GM23338 (cell line): ENCODE results near the gene EEF2K. TPM values are rescaled to one million over a fixed set of nuclear protein-coding genes. Genes with fewer than 3 reads are reported as not detected.

ENCODE experiments used
- ATAC-seq: fragments of 200-7000 bp; cut with Tn5 transposase; 3 replicates; pipeline ENCODE4 v1.9.1; 2020
- DNase-seq: peaks from one replicate; pipeline ENCODE4 v3.0.0-alpha.2; 2015; ENCODE audit warnings: low spot score
- H2AFZ ChIP-seq: fragments of 200-600 bp; sonication (generic); 2 replicates; pipeline ENCODE4 v1.8.0; 2016; ENCODE audit warnings: antibody characterized with exemption, mild to moderate bottlenecking, moderate library complexity
- H3F3A ChIP-seq: fragments of 200-600 bp; sonication (generic); replicated peaks from 2 replicates; pipeline ENCODE4 v1.8.0; 2017; ENCODE audit warnings: antibody characterized with exemption, mixed run types, low read depth
- H3K27ac ChIP-seq: fragments of 200-600 bp; sonication (generic); 2 replicates; pipeline ENCODE4 v1.6.1; 2016; ENCODE audit warnings: low read depth
- H3K27me3 ChIP-seq: fragments of 200-600 bp; sonication (generic); 2 replicates; pipeline ENCODE4 v1.8.0; 2016; ENCODE audit warnings: mild to moderate bottlenecking, mixed run types, moderate library complexity; ENCODE audit not compliant: insufficient read depth
- H3K36me3 ChIP-seq: fragments of 200-600 bp; sonication (generic); 2 replicates; pipeline ENCODE4 v1.8.0; 2016; ENCODE audit warnings: mild to moderate bottlenecking; ENCODE audit not compliant: insufficient read depth
- H3K4me1 ChIP-seq: fragments of 200-600 bp; sonication (generic); 2 replicates; pipeline ENCODE4 v1.8.0; 2016; ENCODE audit warnings: mild to moderate bottlenecking, moderate library complexity; ENCODE audit not compliant: insufficient read depth
- H3K4me2 ChIP-seq: fragments of 200-600 bp; sonication (generic); 2 replicates; pipeline ENCODE4 v1.7.1; 2017; ENCODE audit warnings: mixed run types
- H3K4me3 ChIP-seq: fragments of 200-600 bp; sonication (generic); 2 replicates; pipeline ENCODE4 v1.6.1; 2016; ENCODE audit warnings: mixed run types
- H3K79me2 ChIP-seq: fragments of 200-600 bp; sonication (generic); replicated peaks from 2 replicates; pipeline ENCODE4 v1.8.0; 2017; ENCODE audit warnings: mild to moderate bottlenecking; ENCODE audit not compliant: insufficient read depth
- H3K9me2 ChIP-seq: fragments of 200-600 bp; sonication (generic); 2 replicates; pipeline ENCODE4 v1.8.0; 2017; ENCODE audit not compliant: insufficient read depth
- H4K20me1 ChIP-seq: fragments of 200-600 bp; sonication (generic); replicated peaks from 2 replicates; pipeline ENCODE4 v1.8.0; 2017; ENCODE audit warnings: mild to moderate bottlenecking; ENCODE audit not compliant: insufficient read depth
- H3K27ac Mint-ChIP-seq: 2 replicates; pipeline ENCODE4 v1.8.0; 2020; ENCODE audit warnings: inconsistent platforms, mild to moderate bottlenecking, moderate library complexity, mixed read lengths
- H3K27me3 Mint-ChIP-seq: 3 replicates; pipeline ENCODE4 v1.8.0; 2022; ENCODE audit warnings: low read depth, mild to moderate bottlenecking, moderate library complexity, mixed read lengths, inconsistent platforms; ENCODE audit not compliant: insufficient read depth, poor library complexity
- H3K36me3 Mint-ChIP-seq: 3 replicates; pipeline ENCODE4 v1.8.0; 2021; ENCODE audit warnings: low read depth, mild to moderate bottlenecking, inconsistent platforms, moderate library complexity, mixed read lengths
- H3K4me1 Mint-ChIP-seq: 3 replicates; pipeline ENCODE4 v1.8.0; 2020; ENCODE audit warnings: mild to moderate bottlenecking, inconsistent platforms, mixed read lengths
- H3K4me3 Mint-ChIP-seq: 3 replicates; pipeline ENCODE4 v1.8.0; 2021; ENCODE audit warnings: moderate library complexity, mild to moderate bottlenecking, inconsistent platforms, mixed read lengths
- H3K9me3 Mint-ChIP-seq: 3 replicates; pipeline ENCODE4 v1.8.0; 2020; ENCODE audit warnings: moderate library complexity, mild to moderate bottlenecking, inconsistent platforms, mixed read lengths
- CREB1 ChIP-seq: fragments of 250-450 bp; sonication (Bioruptor Pico); IDR thresholded peaks from 2 replicates; pipeline ENCODE4 v1.5.0; 2020; ENCODE audit warnings: low read depth, mild to moderate bottlenecking, moderate library complexity
- EZH2 ChIP-seq: fragments of 200-600 bp; sonication (generic); IDR thresholded peaks from one replicate; pipeline ENCODE4 v1.8.0; 2017; ENCODE audit warnings: antibody characterized with exemption, mild to moderate bottlenecking, low read depth; ENCODE audit not compliant: unreplicated experiment
- EZH2phosphoT487 ChIP-seq: fragments of 200-600 bp; sonication (generic); IDR thresholded peaks from one replicate; pipeline ENCODE4 v1.8.1; 2018; ENCODE audit warnings: antibody characterized with exemption; ENCODE audit not compliant: unreplicated experiment
- JUNB ChIP-seq: IDR thresholded peaks from one replicate; pipeline ENCODE4 v1.6.1; 2016; ENCODE audit warnings: antibody characterized with exemption; ENCODE audit not compliant: unreplicated experiment
- NANOG ChIP-seq: IDR thresholded peaks from 2 replicates; pipeline ENCODE4 v1.6.1; 2016; ENCODE audit warnings: antibody characterized with exemption, borderline replicate concordance
- POLR2AphosphoS5 ChIP-seq: IDR thresholded peaks from 2 replicates; pipeline ENCODE4 v1.6.1; 2016; ENCODE audit warnings: antibody characterized with exemption, low read depth
- STAT1 ChIP-seq: IDR thresholded peaks from one replicate; pipeline ENCODE4 v1.6.1; 2016; ENCODE audit warnings: antibody characterized with exemption; ENCODE audit not compliant: unreplicated experiment
- ZNF114 ChIP-seq: fragments of 250-450 bp; sonication (Bioruptor Pico); IDR thresholded peaks from 2 replicates; pipeline ENCODE4 v1.5.0; 2020; ENCODE audit warnings: mild to moderate bottlenecking, moderate library complexity
- ZNF331 ChIP-seq: fragments of 250-450 bp; sonication (Bioruptor Pico); IDR thresholded peaks from 2 replicates; pipeline ENCODE4 v1.5.0; 2020; ENCODE audit warnings: low read depth, mild to moderate bottlenecking, moderate library complexity
- polyA plus RNA-seq: library from polyadenylated mRNA; unstranded; fragments of >200 nt; fragmentation: Nextera tagmentation; extraction: Ambion mirVana; gene quantifications from 2 replicates; pipeline ENCODE4 v1.2.1, GENCODE V29; 2016
- total RNA-seq: library from RNA; depleted of rRNA; stranded (reverse); fragments of >200 nt; shearing (Covaris generic); gene quantifications from 2 replicates; pipeline ENCODE4 v1.2.3, GENCODE V29; 2014
- TF ChIP-seq, protein P1 (sequence below): IDR thresholded peaks from 2 replicates; pipeline ENCODE4 v1.6.1; 2016; ENCODE audit warnings: antibody characterized with exemption
- TF ChIP-seq, protein P2 (sequence below), 2 experiments: fragments of 200-600 bp in 1 of 2; sonication (generic) in 1 of 2; conservative IDR thresholded peaks; 2 replicates each; pipeline versions ENCODE4 v1.5.1 to v1.6.1; 2016 to 2017; ENCODE audit warnings: antibody characterized with exemption in 2 of 2, low read depth in 2 of 2, mild to moderate bottlenecking in 2 of 2, moderate library complexity in 1 of 2
- TF ChIP-seq, protein P3 (sequence below): fragments of 250-450 bp; sonication (Bioruptor Pico); IDR thresholded peaks from 2 replicates; pipeline ENCODE4 v1.5.0; 2020; ENCODE audit warnings: mild to moderate bottlenecking, moderate library complexity
- TF ChIP-seq, protein P4 (sequence below): IDR thresholded peaks from one replicate; pipeline ENCODE4 v1.6.1; 2018; ENCODE audit warnings: antibody characterized with exemption; ENCODE audit not compliant: unreplicated experiment

EEF2K gene
- total and polyA plus RNA-seq, 2 experiments from 2014 or later: 5.4 to 23.9 TPM

DNA sequence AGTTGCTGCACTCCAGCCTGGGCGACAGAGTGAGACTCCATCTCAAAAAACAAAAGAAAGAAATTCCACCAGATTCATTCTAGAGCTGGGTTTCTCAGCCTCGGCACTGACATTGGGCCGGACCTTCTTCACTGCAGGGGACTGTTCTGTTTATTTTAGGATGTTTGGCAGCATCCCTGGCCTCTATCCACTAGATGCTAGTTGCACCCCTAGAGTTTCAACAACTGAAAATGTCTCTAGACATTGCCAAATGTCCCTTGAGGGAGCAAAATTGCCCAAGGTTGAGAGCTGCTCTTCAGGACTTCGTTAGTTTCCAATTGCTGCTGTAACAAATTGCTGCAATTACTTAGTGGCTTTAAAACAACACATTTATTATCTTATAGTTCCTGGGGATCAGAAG is 7.2 kb downstream of the EEF2K start:
- Mint-ChIP-seq H3K4me3 (no peak overlapping the region), H3K27ac (no peak overlapping the region)

More for the DNA sequence above, 7.2 kb downstream of the EEF2K start:
- Mint-ChIP-seq H3K27me3 (peaks cover 14% of the 10 kb centered on the region), H3K4me1 (no peaks in the 10 kb centered on the region; the same call in 2 of the 3 replicates), H3K9me3 (peaks cover 4% of the 10 kb centered on the region; the same call in 1 of the 3 replicates), H3K36me3 (peaks cover 47% of the 10 kb centered on the region)
- no peak overlapping the region for H3K4me2 ChIP-seq
- peak overlapping the region; percentile 63; the same call in 1 of the 2 replicates for H3K27ac ChIP-seq
- no peaks in the 10 kb centered on the region for H3K36me3 ChIP-seq
- no peaks in the 10 kb centered on the region for H3K9me2 ChIP-seq
- no peaks in the 10 kb centered on the region for H3K27me3 ChIP-seq
- DNase-seq (no peak), ATAC-seq (no peak)
- H3F3A ChIP-seq: no peaks in the 10 kb centered on the region
- H3K79me2 ChIP-seq: peaks cover 71% of the 10 kb centered on the region
- TF ChIP-seq JUNB: no peak
- TF ChIP-seq NANOG: no peak
- TF ChIP-seq, protein P1, sequence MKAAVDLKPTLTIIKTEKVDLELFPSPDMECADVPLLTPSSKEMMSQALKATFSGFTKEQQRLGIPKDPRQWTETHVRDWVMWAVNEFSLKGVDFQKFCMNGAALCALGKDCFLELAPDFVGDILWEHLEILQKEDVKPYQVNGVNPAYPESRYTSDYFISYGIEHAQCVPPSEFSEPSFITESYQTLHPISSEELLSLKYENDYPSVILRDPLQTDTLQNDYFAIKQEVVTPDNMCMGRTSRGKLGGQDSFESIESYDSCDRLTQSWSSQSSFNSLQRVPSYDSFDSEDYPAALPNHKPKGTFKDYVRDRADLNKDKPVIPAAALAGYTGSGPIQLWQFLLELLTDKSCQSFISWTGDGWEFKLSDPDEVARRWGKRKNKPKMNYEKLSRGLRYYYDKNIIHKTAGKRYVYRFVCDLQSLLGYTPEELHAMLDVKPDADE: no peak
- no peak for TF ChIP-seq CREB1 (CRISPR knock-in tag)
- TF ChIP-seq EZH2: no peak
- no peak for TF ChIP-seq ZNF331 (CRISPR knock-in tag)
- TF ChIP-seq, protein P2, sequence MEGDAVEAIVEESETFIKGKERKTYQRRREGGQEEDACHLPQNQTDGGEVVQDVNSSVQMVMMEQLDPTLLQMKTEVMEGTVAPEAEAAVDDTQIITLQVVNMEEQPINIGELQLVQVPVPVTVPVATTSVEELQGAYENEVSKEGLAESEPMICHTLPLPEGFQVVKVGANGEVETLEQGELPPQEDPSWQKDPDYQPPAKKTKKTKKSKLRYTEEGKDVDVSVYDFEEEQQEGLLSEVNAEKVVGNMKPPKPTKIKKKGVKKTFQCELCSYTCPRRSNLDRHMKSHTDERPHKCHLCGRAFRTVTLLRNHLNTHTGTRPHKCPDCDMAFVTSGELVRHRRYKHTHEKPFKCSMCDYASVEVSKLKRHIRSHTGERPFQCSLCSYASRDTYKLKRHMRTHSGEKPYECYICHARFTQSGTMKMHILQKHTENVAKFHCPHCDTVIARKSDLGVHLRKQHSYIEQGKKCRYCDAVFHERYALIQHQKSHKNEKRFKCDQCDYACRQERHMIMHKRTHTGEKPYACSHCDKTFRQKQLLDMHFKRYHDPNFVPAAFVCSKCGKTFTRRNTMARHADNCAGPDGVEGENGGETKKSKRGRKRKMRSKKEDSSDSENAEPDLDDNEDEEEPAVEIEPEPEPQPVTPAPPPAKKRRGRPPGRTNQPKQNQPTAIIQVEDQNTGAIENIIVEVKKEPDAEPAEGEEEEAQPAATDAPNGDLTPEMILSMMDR (conservative IDR thresholded peaks at IDR 0.05; ENCODE audit: low read depth in 2 of 2): no peak
- TF ChIP-seq, protein P3, sequence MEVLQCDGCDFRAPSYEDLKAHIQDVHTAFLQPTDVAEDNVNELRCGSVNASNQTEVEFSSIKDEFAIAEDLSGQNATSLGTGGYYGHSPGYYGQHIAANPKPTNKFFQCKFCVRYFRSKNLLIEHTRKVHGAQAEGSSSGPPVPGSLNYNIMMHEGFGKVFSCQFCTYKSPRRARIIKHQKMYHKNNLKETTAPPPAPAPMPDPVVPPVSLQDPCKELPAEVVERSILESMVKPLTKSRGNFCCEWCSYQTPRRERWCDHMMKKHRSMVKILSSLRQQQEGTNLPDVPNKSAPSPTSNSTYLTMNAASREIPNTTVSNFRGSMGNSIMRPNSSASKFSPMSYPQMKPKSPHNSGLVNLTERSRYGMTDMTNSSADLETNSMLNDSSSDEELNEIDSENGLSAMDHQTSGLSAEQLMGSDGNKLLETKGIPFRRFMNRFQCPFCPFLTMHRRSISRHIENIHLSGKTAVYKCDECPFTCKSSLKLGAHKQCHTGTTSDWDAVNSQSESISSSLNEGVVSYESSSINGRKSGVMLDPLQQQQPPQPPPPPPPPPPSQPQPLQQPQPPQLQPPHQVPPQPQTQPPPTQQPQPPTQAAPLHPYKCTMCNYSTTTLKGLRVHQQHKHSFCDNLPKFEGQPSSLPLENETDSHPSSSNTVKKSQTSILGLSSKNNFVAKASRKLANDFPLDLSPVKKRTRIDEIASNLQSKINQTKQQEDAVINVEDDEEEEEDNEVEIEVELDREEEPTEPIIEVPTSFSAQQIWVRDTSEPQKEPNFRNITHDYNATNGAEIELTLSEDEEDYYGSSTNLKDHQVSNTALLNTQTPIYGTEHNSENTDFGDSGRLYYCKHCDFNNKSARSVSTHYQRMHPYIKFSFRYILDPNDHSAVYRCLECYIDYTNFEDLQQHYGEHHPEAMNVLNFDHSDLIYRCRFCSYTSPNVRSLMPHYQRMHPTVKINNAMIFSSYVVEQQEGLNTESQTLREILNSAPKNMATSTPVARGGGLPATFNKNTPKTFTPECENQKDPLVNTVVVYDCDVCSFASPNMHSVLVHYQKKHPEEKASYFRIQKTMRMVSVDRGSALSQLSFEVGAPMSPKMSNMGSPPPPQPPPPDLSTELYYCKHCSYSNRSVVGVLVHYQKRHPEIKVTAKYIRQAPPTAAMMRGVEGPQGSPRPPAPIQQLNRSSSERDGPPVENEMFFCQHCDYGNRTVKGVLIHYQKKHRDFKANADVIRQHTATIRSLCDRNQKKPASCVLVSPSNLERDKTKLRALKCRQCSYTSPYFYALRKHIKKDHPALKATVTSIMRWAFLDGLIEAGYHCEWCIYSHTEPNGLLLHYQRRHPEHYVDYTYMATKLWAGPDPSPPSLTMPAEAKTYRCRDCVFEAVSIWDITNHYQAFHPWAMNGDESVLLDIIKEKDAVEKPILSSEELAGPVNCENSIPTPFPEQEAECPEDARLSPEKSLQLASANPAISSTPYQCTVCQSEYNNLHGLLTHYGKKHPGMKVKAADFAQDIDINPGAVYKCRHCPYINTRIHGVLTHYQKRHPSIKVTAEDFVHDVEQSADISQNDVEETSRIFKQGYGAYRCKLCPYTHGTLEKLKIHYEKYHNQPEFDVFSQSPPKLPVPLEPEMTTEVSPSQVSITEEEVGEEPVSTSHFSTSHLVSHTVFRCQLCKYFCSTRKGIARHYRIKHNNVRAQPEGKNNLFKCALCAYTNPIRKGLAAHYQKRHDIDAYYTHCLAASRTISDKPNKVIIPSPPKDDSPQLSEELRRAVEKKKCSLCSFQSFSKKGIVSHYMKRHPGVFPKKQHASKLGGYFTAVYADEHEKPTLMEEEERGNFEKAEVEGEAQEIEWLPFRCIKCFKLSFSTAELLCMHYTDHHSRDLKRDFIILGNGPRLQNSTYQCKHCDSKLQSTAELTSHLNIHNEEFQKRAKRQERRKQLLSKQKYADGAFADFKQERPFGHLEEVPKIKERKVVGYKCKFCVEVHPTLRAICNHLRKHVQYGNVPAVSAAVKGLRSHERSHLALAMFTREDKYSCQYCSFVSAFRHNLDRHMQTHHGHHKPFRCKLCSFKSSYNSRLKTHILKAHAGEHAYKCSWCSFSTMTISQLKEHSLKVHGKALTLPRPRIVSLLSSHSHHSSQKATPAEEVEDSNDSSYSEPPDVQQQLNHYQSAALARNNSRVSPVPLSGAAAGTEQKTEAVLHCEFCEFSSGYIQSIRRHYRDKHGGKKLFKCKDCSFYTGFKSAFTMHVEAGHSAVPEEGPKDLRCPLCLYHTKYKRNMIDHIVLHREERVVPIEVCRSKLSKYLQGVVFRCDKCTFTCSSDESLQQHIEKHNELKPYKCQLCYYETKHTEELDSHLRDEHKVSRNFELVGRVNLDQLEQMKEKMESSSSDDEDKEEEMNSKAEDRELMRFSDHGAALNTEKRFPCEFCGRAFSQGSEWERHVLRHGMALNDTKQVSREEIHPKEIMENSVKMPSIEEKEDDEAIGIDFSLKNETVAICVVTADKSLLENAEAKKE (CRISPR knock-in tag): no peak
- TF ChIP-seq ZNF114: no peak
- TF ChIP-seq, protein P4, sequence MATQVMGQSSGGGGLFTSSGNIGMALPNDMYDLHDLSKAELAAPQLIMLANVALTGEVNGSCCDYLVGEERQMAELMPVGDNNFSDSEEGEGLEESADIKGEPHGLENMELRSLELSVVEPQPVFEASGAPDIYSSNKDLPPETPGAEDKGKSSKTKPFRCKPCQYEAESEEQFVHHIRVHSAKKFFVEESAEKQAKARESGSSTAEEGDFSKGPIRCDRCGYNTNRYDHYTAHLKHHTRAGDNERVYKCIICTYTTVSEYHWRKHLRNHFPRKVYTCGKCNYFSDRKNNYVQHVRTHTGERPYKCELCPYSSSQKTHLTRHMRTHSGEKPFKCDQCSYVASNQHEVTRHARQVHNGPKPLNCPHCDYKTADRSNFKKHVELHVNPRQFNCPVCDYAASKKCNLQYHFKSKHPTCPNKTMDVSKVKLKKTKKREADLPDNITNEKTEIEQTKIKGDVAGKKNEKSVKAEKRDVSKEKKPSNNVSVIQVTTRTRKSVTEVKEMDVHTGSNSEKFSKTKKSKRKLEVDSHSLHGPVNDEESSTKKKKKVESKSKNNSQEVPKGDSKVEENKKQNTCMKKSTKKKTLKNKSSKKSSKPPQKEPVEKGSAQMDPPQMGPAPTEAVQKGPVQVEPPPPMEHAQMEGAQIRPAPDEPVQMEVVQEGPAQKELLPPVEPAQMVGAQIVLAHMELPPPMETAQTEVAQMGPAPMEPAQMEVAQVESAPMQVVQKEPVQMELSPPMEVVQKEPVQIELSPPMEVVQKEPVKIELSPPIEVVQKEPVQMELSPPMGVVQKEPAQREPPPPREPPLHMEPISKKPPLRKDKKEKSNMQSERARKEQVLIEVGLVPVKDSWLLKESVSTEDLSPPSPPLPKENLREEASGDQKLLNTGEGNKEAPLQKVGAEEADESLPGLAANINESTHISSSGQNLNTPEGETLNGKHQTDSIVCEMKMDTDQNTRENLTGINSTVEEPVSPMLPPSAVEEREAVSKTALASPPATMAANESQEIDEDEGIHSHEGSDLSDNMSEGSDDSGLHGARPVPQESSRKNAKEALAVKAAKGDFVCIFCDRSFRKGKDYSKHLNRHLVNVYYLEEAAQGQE: no peak
- no peak for TF ChIP-seq POLR2AphosphoS5
- TF ChIP-seq EZH2phosphoT487: no peak
- TF ChIP-seq STAT1: no peak
- H3K4me1 ChIP-seq: peaks cover 7% of the 10 kb centered on the region; the same call in 1 of the 2 replicates
- H2AFZ ChIP-seq: no peak overlapping the region
- H4K20me1 ChIP-seq: 0 out of 2 replicates have a peak, but pooled peaks cover 6% of the 10 kb centered on the region
- no peak overlapping the region for H3K4me3 ChIP-seq
